Activated naive CD8-positive, alpha-beta T cell treated with anti-CD3 and anti-CD28 coated beads, Interleukin-2, amount 10 ng/mL, durations not matched to agents 7 days and 5 days (primary cell): ENCODE results near the gene DHX58. TPM values are rescaled to one million over a fixed set of nuclear protein-coding genes. Genes with fewer than 3 reads are reported as not detected.
A peak's percentile ranks its signal among the peaks of the same experiment; 100 is the strongest.

Source experiments
- ATAC-seq: fragments of 150-1000 bp; cut with Tn5 transposase; one replicate; pipeline ENCODE4 v1.10.0; 2021; ENCODE audit warnings: low read depth, moderate library complexity
- POLR2A ChIA-PET: fragments of 350-600 bp; sonication (Branson Sonifier 250); formaldehyde crosslinking; loops from one replicate; lab custom pipeline; 2021; ENCODE audit warnings: antibody characterized with exemption; lab: Charles Lee
- DNase-seq: peaks from one replicate; pipeline ENCODE4 v3.0.0; 2021
- H3K27ac Mint-ChIP-seq: one replicate; pipeline ENCODE4 v1.8.0; 2022; ENCODE audit warnings: mild to moderate bottlenecking, mixed read lengths
- H3K27me3 Mint-ChIP-seq: one replicate; pipeline ENCODE4 v1.8.0; 2022; ENCODE audit warnings: mild to moderate bottlenecking, moderate library complexity, mixed read lengths
- H3K36me3 Mint-ChIP-seq: one replicate; pipeline ENCODE4 v1.8.0; 2021; ENCODE audit warnings: mild to moderate bottlenecking, mixed read lengths
- H3K4me1 Mint-ChIP-seq: one replicate; pipeline ENCODE4 v1.8.0; 2021; ENCODE audit warnings: mixed read lengths
- H3K4me3 Mint-ChIP-seq: one replicate; pipeline ENCODE4 v1.8.0; 2022; ENCODE audit warnings: mild to moderate bottlenecking, moderate library complexity, mixed read lengths
- H3K9me3 Mint-ChIP-seq: one replicate; pipeline ENCODE4 v1.8.0; 2021; ENCODE audit warnings: mixed read lengths
- total RNA-seq, 2 experiments: library from RNA; stranded (reverse); gene quantifications; one replicate each; pipeline ENCODE4 v1.2.3, GENCODE V29; 2021

Gene DHX58
- total RNA-seq, 2 experiments from 2014 or later = 68.7 to 77.6 TPM

- Mint-ChIP-seq H3K27ac (peak overlapping the region; percentile 97), H3K36me3 (peaks cover 21% of the 10 kb centered on the region)
- DNase-seq = peak; percentile 63
Measured at GRCh38 chr17:42111871-42112551, 503 bp downstream of the DHX58 start.

GRCh38 chr17:42111265-42111636 is 1.3 kb downstream of the DHX58 start:
- peaks cover 21% of the 10 kb centered on the region for H3K36me3 Mint-ChIP-seq

More at GRCh38 chr17:42111871-42112551, 503 bp downstream of the DHX58 start:
- Mint-ChIP-seq H3K4me3 (peak overlapping the region; percentile 88), H3K9me3 (no peaks in the 10 kb centered on the region), H3K4me1 (peaks cover 35% of the 10 kb centered on the region), H3K27me3 (no peaks in the 10 kb centered on the region)
- peak; percentile 10 for ATAC-seq
- POLR2A ChIA-PET = interaction anchor here (0.7 to 4.5 kb wide), 25 partner anchors 9 to 424 kb away, joined by 3 to 108 read pairs (median 7); partner anchors contain the start of genes ACLY, CNP, DNAJC7 and GHDC

GRCh38 chr17:42110301-42111264 is 1.9 kb downstream of the DHX58 start:
- Mint-ChIP-seq H3K4me3 (peak overlapping the region; percentile 88), H3K27me3 (no peaks in the 10 kb centered on the region), H3K9me3 (no peaks in the 10 kb centered on the region), H3K27ac (peak overlapping the region; percentile 97), H3K4me1 (peaks cover 33% of the 10 kb centered on the region), H3K36me3 (peaks cover 21% of the 10 kb centered on the region)
- ATAC-seq (no peak), DNase-seq (no peak)
- POLR2A ChIA-PET = interaction anchor here (0.7 to 4.5 kb wide), 11 partner anchors 8 to 192 kb away, joined by 3 to 108 read pairs (median 6); partner anchors contain the start of genes ACLY, CNP, DNAJC7 and HSPB9

More at GRCh38 chr17:42111265-42111636, 1.3 kb downstream of the DHX58 start:
- Mint-ChIP-seq H3K27ac (peak overlapping the region; percentile 97), H3K4me1 (peaks cover 31% of the 10 kb centered on the region), H3K9me3 (no peaks in the 10 kb centered on the region), H3K27me3 (no peaks in the 10 kb centered on the region), H3K4me3 (peak overlapping the region; percentile 88)
- DNase-seq (no peak), ATAC-seq (no peak)
- POLR2A ChIA-PET = interaction anchor here (1.1 to 4.5 kb wide), 17 partner anchors 9 to 193 kb away, joined by 3 to 108 read pairs (median 9); partner anchors contain the start of genes ACLY, CNP, DNAJC7 and GHDC

- H3K27me3 Mint-ChIP-seq = no peaks in the 10 kb centered on the region
- POLR2A ChIA-PET = interaction anchor here (1.5 to 2.2 kb wide), 3 partner anchors 9 to 142 kb away, joined by 5 to 8 read pairs (median 8); partner anchors contain the start of genes CNP and KAT2A
- H3K27ac Mint-ChIP-seq = no peak overlapping the region
- peaks cover 33% of the 10 kb centered on the region for H3K4me1 Mint-ChIP-seq
- no peak for DNase-seq
- no peak overlapping the region for H3K4me3 Mint-ChIP-seq
- H3K36me3 Mint-ChIP-seq = peaks cover 27% of the 10 kb centered on the region
- no peaks in the 10 kb centered on the region for H3K9me3 Mint-ChIP-seq
- no peak for ATAC-seq
Measured at GRCh38 chr17:42109086-42109485, 3.4 kb downstream of the DHX58 start.

- POLR2A ChIA-PET = interaction anchor here (0.6 to 2.2 kb wide), 8 partner anchors 10 to 141 kb away, joined by 3 to 8 read pairs (median 4); partner anchors contain the start of genes CNP, DNAJC7 and KAT2A
- Mint-ChIP-seq H3K9me3 (no peaks in the 10 kb centered on the region), H3K36me3 (peaks cover 29% of the 10 kb centered on the region), H3K27me3 (no peaks in the 10 kb centered on the region), H3K27ac (peak overlapping the region; percentile 76), H3K4me1 (peaks cover 31% of the 10 kb centered on the region), H3K4me3 (peak overlapping the region; percentile 61)
- DNase-seq (peak; percentile 98), ATAC-seq (peak; percentile 60)
Measured at GRCh38 chr17:42107597-42108576, 4.6 kb downstream of the DHX58 start.

- no peaks in the 10 kb centered on the region for H3K9me3 Mint-ChIP-seq
- H3K36me3 Mint-ChIP-seq = peaks cover 29% of the 10 kb centered on the region
- peaks cover 28% of the 10 kb centered on the region for H3K4me1 Mint-ChIP-seq
- H3K27ac Mint-ChIP-seq = no peak overlapping the region
- peak overlapping the region; percentile 61 for H3K4me3 Mint-ChIP-seq
- no peaks in the 10 kb centered on the region for H3K27me3 Mint-ChIP-seq
- DNase-seq (no peak), ATAC-seq (no peak)
- POLR2A ChIA-PET = interaction anchor here (0.6 to 2.2 kb wide), 8 partner anchors 11 to 140 kb away, joined by 3 to 8 read pairs (median 4); partner anchors contain the start of genes C17orf113, CNP and DNAJC7
Measured at GRCh38 chr17:42107124-42107523, 5.4 kb downstream of the DHX58 start.

- no peak for DNase-seq
- H3K4me3 Mint-ChIP-seq = peak overlapping the region; percentile 19
- ATAC-seq = no peak
- POLR2A ChIA-PET = interaction anchor here (0.6 to 1.5 kb wide), 2 partner anchors 75 to 86 kb away, joined by 3 read pairs; no protein-coding TSS in a partner anchor
- peaks cover 31% of the 10 kb centered on the region for H3K36me3 Mint-ChIP-seq
- peaks cover 24% of the 10 kb centered on the region for H3K4me1 Mint-ChIP-seq
- H3K9me3 Mint-ChIP-seq = no peaks in the 10 kb centered on the region
- no peak overlapping the region for H3K27ac Mint-ChIP-seq
- H3K27me3 Mint-ChIP-seq = no peaks in the 10 kb centered on the region
Measured at GRCh38 chr17:42106009-42106408, 6.5 kb downstream of the DHX58 start.

GRCh38 chr17:42104264-42104663 is 8.2 kb downstream of the DHX58 start:
- ATAC-seq (no peak), DNase-seq (no peak)
- H3K4me1 Mint-ChIP-seq = peaks cover 13% of the 10 kb centered on the region
- no peaks in the 10 kb centered on the region for H3K27me3 Mint-ChIP-seq
- no peak overlapping the region for H3K27ac Mint-ChIP-seq
- POLR2A ChIA-PET = interaction anchor here (1.1 to 4.8 kb wide), 2 partner anchors 9 to 79 kb away, joined by 3 to 28 read pairs; partner anchors contain the start of gene DHX58
- H3K9me3 Mint-ChIP-seq = no peaks in the 10 kb centered on the region
- H3K36me3 Mint-ChIP-seq = peaks cover 22% of the 10 kb centered on the region
- no peak overlapping the region for H3K4me3 Mint-ChIP-seq

- Mint-ChIP-seq H3K27ac (no peak overlapping the region), H3K4me1 (peaks cover 9% of the 10 kb centered on the region), H3K36me3 (peaks cover 19% of the 10 kb centered on the region), H3K27me3 (no peaks in the 10 kb centered on the region), H3K9me3 (no peaks in the 10 kb centered on the region), H3K4me3 (no peak overlapping the region)
- DNase-seq (no peak), ATAC-seq (no peak)
- POLR2A ChIA-PET = interaction anchor here (1.1 to 4.8 kb wide), 2 partner anchors 10 to 78 kb away, joined by 3 to 28 read pairs; partner anchors contain the start of gene DHX58
Measured at GRCh38 chr17:42103221-42103954, 9.1 kb downstream of the DHX58 start.

- POLR2A ChIA-PET = interaction anchor here (0.6 to 4.8 kb wide), 5 partner anchors 11 to 85 kb away, joined by 3 to 28 read pairs (median 3); partner anchors contain the start of genes DHX58 and DNAJC7
- H3K36me3 Mint-ChIP-seq = peaks cover 14% of the 10 kb centered on the region
- H3K9me3 Mint-ChIP-seq = no peaks in the 10 kb centered on the region
Measured at GRCh38 chr17:42101513-42102292, 10.8 kb downstream of the DHX58 start.

More at GRCh38 chr17:42101513-42102292, 10.8 kb downstream of the DHX58 start:
- Mint-ChIP-seq H3K4me3 (no peak overlapping the region), H3K27ac (no peak overlapping the region), H3K27me3 (peaks cover 15% of the 10 kb centered on the region), H3K4me1 (peaks cover 8% of the 10 kb centered on the region)
- DNase-seq (peak; percentile 80), ATAC-seq (peak; percentile 58)
